ENCODE measurements around the gene ZBTB42. TPM values are rescaled to one million over a fixed set of nuclear protein-coding genes. Genes with fewer than 3 reads are reported as not detected.

ZBTB42 gene
- total RNA-seq, 1 donor from 2014 or later = 6.9 TPM

DNA sequence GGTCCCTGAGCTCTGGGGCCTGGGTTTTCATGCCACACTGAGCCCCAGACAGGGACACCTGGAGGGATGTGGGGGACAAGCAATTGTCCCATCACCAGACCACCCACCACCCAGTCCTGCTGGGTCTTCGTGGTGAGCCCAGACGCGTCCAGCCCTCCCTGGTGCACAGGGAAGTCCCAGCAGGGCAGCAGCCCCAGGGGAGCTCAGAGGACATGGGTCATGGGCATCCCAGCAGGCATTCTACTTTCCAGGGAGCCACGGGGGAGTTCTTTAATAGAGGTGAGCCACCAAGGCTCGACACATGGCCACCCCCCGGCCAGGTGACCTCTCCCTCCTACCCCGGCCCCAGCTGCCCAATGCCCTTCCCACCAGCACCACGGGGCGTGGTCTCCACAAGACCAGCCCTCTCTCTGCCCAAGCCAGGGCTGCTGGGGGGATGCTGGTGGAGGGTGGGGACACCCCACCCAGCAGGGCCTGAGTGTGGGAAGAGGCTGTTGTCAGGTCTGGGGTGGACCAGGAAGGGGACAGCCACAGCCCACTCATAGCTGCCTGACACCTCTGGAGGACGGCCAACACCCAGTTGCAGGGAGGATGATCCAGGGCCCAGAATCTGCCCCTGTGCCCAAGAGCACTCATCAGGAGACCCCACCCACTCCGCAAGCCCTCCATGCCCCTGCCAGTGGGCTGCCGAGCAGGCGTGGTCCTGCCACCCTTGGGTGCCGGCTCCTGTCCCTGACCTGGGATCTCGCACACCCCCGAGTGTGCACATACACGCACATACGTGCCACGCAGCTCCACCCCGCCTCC is 19.4 kb upstream of the ZBTB42 start:
- H3K4me3 Mint-ChIP-seq (ENCODE audit: unreplicated experiment) = no peak overlapping the region
- Histone ChIP-seq H3K27ac (ENCODE audit: low read depth, low read length) (no peak overlapping the region), H3K9ac (ENCODE audit: low read length) (no peak overlapping the region), H2AFZ (ENCODE audit: low read depth, low read length) (no peak overlapping the region), H3K4me1 (ENCODE audit: insufficient read depth, low read length) (no peaks in the 10 kb centered on the region), H3K27me3 (ENCODE audit: insufficient read depth, low read length) (no peaks in the 10 kb centered on the region), H3K4me3 (ENCODE audit: insufficient read depth, low read depth, low read length) (no peak overlapping the region), H3K36me3 (ENCODE audit: insufficient read depth, low read length) (no peaks in the 10 kb centered on the region), H4K20me1 (ENCODE audit: insufficient read depth, low read length) (peaks cover 94% of the 10 kb centered on the region), H3K9me3 (ENCODE audit: insufficient read depth, low read depth, low read length) (no peaks in the 10 kb centered on the region), H3K4me2 (ENCODE audit: low read length) (no peak overlapping the region), H3K79me2 (ENCODE audit: insufficient read depth, low read length) (peaks cover 41% of the 10 kb centered on the region)
- no peaks in the 10 kb centered on the region for H3K9me3 Mint-ChIP-seq (ENCODE audit: unreplicated experiment)
- FAIRE-seq (no peak), DNase-seq (ENCODE audit: low read depth) (no peak)
- H3K4me1 Mint-ChIP-seq (ENCODE audit: low read depth, unreplicated experiment) = no peaks in the 10 kb centered on the region
- no peaks in the 10 kb centered on the region for H3K27me3 Mint-ChIP-seq (ENCODE audit: low read depth, unreplicated experiment)
- TF ChIP-seq, protein P1, sequence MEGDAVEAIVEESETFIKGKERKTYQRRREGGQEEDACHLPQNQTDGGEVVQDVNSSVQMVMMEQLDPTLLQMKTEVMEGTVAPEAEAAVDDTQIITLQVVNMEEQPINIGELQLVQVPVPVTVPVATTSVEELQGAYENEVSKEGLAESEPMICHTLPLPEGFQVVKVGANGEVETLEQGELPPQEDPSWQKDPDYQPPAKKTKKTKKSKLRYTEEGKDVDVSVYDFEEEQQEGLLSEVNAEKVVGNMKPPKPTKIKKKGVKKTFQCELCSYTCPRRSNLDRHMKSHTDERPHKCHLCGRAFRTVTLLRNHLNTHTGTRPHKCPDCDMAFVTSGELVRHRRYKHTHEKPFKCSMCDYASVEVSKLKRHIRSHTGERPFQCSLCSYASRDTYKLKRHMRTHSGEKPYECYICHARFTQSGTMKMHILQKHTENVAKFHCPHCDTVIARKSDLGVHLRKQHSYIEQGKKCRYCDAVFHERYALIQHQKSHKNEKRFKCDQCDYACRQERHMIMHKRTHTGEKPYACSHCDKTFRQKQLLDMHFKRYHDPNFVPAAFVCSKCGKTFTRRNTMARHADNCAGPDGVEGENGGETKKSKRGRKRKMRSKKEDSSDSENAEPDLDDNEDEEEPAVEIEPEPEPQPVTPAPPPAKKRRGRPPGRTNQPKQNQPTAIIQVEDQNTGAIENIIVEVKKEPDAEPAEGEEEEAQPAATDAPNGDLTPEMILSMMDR (IDR thresholded peaks at IDR 0.05; ENCODE audit: insufficient read depth, low read depth, low read length) = no peak
- no peak for TF ChIP-seq EZH2 (IDR thresholded peaks at IDR 0.05; ENCODE audit: insufficient read depth, low read length)
- H3K36me3 Mint-ChIP-seq (ENCODE audit: low read depth, unreplicated experiment) = peaks cover 4% of the 10 kb centered on the region
- no peak overlapping the region for H3K27ac Mint-ChIP-seq (ENCODE audit: unreplicated experiment)

DNA sequence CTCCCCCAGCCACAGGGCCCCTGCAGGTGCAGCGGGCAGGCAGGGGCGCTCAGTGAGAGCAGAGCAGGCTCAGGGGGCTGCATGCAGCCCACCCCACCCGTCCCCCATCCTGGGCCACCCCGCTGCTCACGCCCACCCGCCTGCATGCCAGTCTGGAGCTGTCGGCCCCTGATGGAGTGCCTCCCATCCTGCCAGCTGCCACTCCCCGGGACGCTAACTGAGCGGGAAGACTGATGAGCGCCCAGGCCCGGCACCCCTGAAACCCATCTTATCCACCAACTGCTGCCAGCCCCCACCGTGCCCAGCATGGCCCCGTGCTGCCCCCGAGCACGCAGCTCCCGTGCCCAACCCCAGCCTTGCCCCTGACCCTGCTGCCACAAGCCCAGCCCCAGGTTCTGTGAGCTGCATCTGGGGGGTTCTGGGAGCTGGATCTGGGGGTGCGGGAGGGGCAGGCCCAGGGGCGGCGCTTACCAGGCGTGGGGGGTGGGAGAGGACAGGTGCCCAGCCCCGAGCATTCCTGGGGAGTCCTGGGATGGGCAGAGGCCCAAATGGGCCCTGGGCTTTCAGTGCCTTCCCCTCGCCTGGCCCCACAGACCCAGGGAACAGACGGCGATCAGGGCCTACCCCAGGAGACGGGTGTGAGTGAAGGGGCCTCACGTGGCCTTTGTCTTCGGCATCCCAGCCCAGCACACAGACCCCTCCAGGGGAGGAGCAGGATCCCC is 18.7 kb upstream of the ZBTB42 start:
- H3K27me3 ChIP-seq (ENCODE audit: insufficient read depth, low read length) = no peaks in the 10 kb centered on the region
- H3K27me3 Mint-ChIP-seq (ENCODE audit: low read depth, unreplicated experiment) = no peaks in the 10 kb centered on the region
- TF ChIP-seq EZH2 (IDR thresholded peaks at IDR 0.05; ENCODE audit: insufficient read depth, low read length) = no peak
- TF ChIP-seq, protein P1 (IDR thresholded peaks at IDR 0.05; ENCODE audit: insufficient read depth, low read depth, low read length) = no peak
- no peaks in the 10 kb centered on the region for H3K4me1 ChIP-seq (ENCODE audit: insufficient read depth, low read length)
- H2AFZ ChIP-seq (ENCODE audit: low read depth, low read length) = no peak overlapping the region
- H3K36me3 ChIP-seq (ENCODE audit: insufficient read depth, low read length) = no peaks in the 10 kb centered on the region
- H3K36me3 Mint-ChIP-seq (ENCODE audit: low read depth, unreplicated experiment) = peaks cover 2% of the 10 kb centered on the region
- H3K9me3 ChIP-seq (ENCODE audit: insufficient read depth, low read depth, low read length) = no peaks in the 10 kb centered on the region
- H3K4me3 ChIP-seq (ENCODE audit: insufficient read depth, low read depth, low read length) = no peak overlapping the region
- no peak overlapping the region for H3K27ac Mint-ChIP-seq (ENCODE audit: unreplicated experiment)
- H3K4me2 ChIP-seq (ENCODE audit: low read length) = no peak overlapping the region
- H4K20me1 ChIP-seq (ENCODE audit: insufficient read depth, low read length) = peaks cover 94% of the 10 kb centered on the region
- no peaks in the 10 kb centered on the region for H3K9me3 Mint-ChIP-seq (ENCODE audit: unreplicated experiment)
- FAIRE-seq (no peak), DNase-seq (ENCODE audit: low read depth) (no peak)
- no peak overlapping the region for H3K27ac ChIP-seq (ENCODE audit: low read depth, low read length)
- H3K4me3 Mint-ChIP-seq (ENCODE audit: unreplicated experiment) = no peak overlapping the region
- no peak overlapping the region for H3K9ac ChIP-seq (ENCODE audit: low read length)
- peaks cover 45% of the 10 kb centered on the region for H3K79me2 ChIP-seq (ENCODE audit: insufficient read depth, low read length)
- no peaks in the 10 kb centered on the region for H3K4me1 Mint-ChIP-seq (ENCODE audit: low read depth, unreplicated experiment)

DNA sequence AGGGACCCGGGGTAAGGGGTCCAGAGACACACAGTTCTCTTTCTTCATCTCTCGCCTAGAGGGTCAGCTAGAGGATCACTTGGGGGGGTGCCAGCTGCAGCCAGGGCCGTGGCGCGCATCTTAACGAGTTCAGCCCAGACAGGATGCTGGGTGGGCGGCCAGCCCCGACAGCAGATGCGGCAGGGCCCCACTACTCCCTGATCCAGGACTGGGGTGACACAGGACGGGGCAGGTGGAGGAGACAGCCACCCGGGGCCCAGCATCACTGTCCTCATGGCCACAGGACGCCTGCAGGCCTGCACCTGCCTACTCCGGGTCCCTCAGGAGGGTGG is 18.1 kb upstream of the ZBTB42 start:
- Histone ChIP-seq H3K9me3 (ENCODE audit: insufficient read depth, low read depth, low read length) (no peaks in the 10 kb centered on the region), H4K20me1 (ENCODE audit: insufficient read depth, low read length) (peaks cover 94% of the 10 kb centered on the region), H3K27ac (ENCODE audit: low read depth, low read length) (no peak overlapping the region), H3K27me3 (ENCODE audit: insufficient read depth, low read length) (no peaks in the 10 kb centered on the region), H3K4me3 (ENCODE audit: insufficient read depth, low read depth, low read length) (no peak overlapping the region), H3K4me2 (ENCODE audit: low read length) (no peak overlapping the region), H3K36me3 (ENCODE audit: insufficient read depth, low read length) (no peaks in the 10 kb centered on the region), H2AFZ (ENCODE audit: low read depth, low read length) (no peak overlapping the region), H3K79me2 (ENCODE audit: insufficient read depth, low read length) (peaks cover 49% of the 10 kb centered on the region), H3K9ac (ENCODE audit: low read length) (no peak overlapping the region), H3K4me1 (ENCODE audit: insufficient read depth, low read length) (no peaks in the 10 kb centered on the region)
- no peak overlapping the region for H3K4me3 Mint-ChIP-seq (ENCODE audit: unreplicated experiment)
- H3K4me1 Mint-ChIP-seq (ENCODE audit: low read depth, unreplicated experiment) = no peaks in the 10 kb centered on the region
- no peaks in the 10 kb centered on the region for H3K27me3 Mint-ChIP-seq (ENCODE audit: low read depth, unreplicated experiment)
- H3K9me3 Mint-ChIP-seq (ENCODE audit: unreplicated experiment) = no peaks in the 10 kb centered on the region
- no peak for DNase-seq (ENCODE audit: low read depth)
- H3K36me3 Mint-ChIP-seq (ENCODE audit: low read depth, unreplicated experiment) = peaks cover 2% of the 10 kb centered on the region
- no peak for FAIRE-seq
- TF ChIP-seq, protein P1 (IDR thresholded peaks at IDR 0.05; ENCODE audit: insufficient read depth, low read depth, low read length) = no peak
- no peak for TF ChIP-seq EZH2 (IDR thresholded peaks at IDR 0.05; ENCODE audit: insufficient read depth, low read length)
- no peak overlapping the region for H3K27ac Mint-ChIP-seq (ENCODE audit: unreplicated experiment)

Measured in astrocyte (in vitro differentiated cells and primary cell).